ENCODE measurements around the gene ABAT.

The ABAT gene

DNA sequence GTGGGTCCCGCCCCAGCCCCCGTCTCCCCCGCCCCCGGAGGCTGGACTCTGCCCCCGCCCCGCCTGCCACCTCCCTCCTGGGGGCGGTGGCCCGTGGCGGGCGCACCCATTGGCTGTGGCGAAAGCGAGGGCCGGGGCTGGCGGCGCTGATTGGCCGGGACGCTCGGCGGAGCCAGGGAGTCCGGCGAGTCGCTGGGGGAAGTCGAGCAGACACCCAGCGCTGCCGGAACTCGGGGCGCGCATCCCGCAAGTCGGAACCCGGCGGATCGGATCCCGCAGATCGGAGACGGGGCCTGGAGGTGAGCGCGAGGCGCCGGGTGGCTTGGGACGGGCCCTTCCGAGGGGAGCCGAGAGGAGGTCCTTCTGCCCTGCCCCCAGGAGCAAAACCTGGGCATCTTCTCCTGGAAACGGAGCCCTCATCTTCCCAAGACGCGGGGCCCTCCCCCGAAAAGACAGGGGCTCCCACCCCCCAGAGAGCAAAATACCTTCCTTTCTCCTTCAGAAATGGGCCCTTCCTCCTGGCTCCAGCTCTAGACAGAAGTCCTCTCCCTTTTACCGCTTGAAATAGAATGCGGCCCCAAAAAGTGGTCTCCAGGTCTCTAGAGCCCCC is at the start of gene ABAT:
Gene ABAT, plus strand, starts transcription at position 205 of the 610 bp plus-strand sequence. CDS start 61,123 bp downstream, outside the sequence.
- DNase-seq (ENCODE audit: low spot score) = peak; percentile 91

DNA sequence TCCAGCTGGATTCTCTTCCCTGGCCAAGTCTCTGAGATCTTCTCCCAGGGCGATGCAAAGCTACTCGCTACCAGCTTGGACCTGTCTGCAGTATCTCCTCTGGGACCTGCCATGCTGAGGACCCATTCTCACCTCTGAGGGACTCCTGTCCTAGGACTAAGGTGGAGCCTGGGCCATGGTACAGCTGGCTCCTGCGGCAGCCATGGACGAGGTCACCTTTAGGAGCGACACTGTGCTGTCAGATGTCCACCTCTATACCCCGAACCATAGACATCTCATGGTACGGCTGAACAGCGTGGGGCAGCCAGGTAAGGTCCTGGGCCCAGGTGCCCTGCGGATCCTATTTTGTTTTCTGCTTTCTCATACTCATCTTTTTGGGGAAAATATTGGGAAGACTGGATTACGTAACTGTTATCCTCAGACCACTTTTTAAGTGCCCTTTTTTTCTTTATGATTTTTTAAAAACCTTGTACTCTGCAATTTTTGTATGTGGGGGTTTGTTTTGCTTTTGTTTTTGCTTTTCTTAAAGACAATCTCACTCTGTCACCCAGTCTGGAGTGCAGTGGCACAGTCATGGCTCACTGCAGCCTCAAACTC is 48.8 kb upstream of the ABAT start:
- DNase-seq (ENCODE audit: low spot score) = no peak

DNA sequence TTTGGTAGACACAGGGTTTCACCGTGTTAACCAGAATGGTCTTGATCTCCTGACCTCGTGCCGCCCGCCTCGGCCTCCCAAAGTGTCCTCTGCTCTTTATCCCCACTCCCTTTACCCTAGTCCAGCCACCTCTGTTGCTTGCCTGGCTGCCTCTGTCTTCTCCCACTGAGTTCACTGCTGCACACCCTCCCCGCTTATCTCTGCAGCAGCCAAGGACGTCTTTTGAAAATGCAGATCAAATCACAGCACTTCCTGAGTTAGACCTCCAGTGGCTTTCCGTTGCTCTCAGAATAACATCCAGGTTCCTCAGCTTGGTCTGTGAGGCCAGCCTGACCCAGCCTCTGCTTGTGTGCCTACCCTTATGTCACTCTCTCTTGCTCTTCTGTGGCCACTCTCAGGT is 47.5 kb upstream of the ABAT start:
- no peak for DNase-seq (ENCODE audit: low spot score)

DNA sequence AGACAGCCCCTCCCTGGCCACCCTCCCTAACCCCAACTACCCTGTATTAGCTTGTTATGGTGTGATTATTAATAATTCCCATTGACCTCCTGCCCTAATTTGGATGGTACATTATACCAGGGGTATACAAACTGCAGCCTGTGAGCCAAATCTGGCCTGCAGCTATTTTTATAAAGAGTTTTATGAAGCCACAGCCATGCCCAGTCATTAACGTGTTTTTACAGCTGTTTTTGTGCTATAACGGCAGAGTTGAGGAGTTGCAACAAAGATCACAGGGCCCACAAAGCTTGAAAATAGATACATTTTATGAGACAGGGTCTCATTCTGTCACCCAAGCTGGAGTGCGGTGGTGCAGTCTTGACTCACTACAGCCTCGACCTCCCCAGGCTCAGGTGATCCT is 47.0 kb upstream of the ABAT start:
- no peak for DNase-seq (ENCODE audit: low spot score)

DNA sequence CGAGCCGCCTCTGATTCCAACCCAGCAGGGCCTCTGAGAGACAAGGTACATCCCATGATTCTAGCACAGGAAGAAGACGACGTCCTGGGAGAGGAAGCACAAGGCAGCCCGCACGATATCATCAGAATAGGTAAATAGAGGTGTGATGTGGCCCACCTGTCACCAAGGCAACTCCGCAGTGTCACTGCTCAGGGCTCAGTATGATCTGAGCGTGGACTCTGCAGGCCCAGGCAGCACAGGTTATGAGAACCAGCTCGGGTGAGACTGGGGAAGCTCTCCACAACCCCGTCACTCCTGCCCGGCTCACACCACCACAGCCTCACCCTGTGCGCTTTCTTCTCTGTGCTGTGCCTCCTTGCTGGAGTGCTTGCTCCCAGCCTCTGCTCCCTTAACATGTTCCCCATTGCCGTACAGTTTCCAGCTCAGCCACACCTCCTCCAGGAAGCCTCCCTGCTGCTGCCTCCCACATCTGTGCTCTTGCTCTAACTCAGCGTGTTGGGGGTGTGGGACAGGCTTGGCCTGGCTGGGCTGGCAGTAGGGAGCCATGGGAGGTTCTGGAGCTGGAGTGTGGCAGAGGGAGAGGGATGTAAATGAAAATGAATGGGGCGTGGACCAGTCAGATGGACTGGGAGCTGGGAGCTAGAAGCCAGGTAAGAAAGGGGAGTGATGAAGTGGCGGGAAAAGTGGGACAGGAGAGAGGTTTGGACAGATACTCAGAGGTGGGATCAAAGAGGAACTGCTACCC is 45.3 kb upstream of the ABAT start:
- no peak for DNase-seq (ENCODE audit: low spot score)

DNA sequence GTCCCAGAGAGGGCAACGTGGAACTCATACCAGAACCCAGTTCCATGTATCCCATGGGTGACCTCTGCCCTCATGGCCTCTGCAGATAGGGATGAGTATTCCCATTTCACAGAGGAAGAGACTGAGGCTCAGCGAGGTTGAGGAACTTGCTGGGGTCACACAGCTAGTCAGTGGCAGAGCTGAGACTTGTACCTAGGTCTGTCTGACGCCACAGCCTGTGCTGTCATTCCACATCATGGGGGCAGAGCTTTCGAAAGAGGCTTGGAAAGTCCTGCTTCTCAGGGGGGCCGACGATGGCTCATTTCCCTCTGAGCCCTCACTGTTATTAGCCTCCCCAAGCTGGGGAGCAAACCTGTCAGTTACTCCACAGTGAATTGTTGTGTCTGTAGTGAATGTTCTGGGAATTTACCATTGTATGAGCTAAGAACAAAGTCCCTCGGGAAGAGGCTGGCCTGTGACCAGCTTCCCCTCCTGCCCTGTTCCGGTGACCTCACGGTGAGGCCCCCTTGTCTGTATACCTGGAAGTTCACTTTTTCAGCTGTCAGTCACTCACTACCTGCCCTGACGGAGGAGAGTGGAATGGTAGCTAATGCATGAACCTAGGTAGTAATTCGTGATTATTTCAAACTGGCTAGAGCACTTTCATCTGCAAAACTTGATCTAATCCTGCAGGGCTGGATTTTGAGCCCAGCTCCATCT is 44.0 kb upstream of the ABAT start:
- no peak for DNase-seq (ENCODE audit: low spot score)

DNA sequence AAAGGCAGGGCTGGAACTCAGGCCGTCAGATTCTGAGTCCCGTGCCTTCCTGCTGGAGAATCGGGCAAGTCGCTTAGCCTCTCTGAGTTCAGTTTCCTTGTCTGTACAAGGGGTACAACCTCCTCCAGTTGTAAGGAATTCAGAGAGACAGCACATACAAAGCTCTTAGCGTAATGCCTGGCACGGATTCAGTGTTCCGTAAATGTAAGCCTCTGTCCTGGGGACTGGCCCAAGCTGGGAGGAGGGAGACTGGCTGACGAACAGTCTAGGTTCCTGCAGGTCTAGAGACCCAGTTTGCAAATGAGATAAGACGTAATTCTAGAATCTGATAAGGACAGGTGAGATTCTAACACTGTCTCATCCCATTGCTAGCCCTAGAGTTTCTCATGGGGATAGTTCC is 43.0 kb upstream of the ABAT start:
- no peak for DNase-seq (ENCODE audit: low spot score)

DNA sequence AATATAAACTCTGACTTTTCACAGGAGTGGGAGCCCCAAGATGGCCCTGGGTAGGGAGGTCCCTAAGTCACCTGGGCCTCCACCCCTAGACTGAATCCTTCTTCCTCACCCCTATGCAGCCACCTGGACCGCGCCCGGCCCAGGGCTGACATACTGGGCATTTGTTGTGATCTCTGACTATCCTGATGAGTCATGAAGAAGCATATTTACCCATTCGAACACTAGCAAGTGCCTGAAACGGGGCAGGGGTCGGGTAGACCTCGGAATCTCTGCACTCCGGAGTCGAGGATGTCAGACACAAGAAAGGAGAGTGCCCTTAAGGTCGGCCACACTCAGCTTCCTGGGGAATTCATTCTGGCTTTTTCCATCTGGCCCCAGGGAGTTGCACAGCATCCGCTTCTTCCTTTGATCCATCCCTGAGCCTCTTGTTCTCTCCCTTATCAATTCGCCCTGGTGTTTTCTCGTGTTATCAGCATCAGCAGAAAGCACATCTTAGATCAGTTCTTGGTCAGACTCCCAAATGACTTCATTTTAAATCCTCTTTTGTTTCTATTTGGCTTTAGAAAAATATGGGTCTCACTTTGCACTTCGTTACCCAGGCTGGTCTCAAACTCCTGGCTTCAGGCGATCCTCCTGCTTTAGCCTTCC is 42.5 kb upstream of the ABAT start:
- DNase-seq (ENCODE audit: low spot score) = no peak

DNA sequence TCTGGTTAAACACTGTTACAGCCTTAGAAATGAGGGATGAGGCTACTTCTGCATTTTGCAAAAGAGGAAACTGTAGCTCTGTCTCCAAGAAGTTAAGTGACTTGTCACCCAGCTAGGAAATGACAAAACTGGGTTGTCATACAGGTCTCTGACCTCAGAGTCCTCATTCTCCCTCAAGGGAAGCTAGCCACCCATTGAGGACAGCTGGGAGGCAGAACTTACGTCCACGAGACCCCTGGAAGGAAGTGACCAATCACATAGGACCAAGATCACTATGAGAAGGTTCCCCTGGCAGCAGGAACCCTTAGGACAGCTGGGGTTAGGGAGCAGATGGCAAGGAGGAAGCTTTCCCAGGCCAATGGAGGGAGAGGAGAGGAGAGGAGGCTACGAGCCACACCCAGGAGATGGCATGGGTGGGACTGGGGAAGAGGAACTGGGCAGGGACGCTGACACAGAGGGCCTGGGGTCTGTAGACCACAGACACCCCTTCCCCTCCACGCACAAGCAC is 41.7 kb upstream of the ABAT start:
- no peak for DNase-seq (ENCODE audit: low spot score)

DNA sequence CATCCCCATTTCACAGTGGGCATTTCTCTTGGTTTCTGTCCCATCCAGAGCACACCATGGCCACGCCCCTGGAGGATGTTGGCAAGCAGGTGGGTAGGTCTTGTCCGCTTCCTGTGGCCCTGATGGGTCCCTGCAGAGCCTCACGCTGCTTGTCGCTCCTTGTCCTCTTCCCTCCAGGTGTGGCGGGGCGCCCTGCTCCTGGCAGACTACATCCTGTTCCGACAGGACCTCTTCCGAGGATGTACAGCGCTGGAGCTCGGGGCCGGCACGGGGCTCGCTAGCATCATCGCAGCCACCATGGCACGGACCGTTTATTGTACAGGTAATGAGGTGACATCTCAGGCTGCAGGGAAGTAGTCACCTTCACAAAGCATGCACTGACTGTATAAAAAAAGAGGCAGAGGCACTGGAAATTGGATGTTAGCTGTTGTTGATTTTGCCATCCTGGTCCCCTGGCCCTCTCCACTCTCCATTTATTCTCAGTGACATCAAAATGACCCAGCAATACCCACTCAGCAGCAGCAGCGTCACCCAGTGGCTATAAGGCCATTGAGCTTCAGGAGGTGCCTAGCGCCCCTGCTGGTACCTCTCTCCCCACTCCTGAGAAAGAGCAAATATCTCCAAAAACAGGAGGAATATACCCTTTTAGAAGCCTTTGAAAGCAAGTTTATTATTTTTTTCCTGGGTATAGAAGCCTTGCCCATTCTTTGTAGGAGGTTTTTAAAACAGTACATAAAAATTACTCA is 39.3 kb upstream of the ABAT start:
- peak; percentile 29 for DNase-seq (ENCODE audit: low spot score)

DNA sequence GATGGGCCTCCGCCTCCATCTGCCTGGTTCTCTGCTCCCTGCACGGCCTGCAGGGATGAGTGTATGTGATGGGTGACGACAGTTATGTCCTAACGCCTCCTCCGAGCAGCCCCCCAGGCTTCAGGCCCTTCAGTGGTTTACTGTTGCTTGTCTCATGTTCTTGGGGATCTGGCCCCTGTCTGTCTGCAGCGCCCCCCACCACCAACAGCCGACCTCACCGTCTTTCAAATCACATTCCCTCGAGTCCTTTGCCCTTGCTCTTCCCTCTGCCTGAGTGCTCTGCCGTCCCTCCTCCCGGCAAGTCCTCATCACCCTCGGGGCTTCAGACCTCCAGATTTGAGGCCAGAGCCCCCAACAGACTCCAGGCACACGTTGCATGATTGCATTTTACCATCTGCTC is 34.7 kb upstream of the ABAT start:
- DNase-seq (ENCODE audit: low spot score) = no peak

DNA sequence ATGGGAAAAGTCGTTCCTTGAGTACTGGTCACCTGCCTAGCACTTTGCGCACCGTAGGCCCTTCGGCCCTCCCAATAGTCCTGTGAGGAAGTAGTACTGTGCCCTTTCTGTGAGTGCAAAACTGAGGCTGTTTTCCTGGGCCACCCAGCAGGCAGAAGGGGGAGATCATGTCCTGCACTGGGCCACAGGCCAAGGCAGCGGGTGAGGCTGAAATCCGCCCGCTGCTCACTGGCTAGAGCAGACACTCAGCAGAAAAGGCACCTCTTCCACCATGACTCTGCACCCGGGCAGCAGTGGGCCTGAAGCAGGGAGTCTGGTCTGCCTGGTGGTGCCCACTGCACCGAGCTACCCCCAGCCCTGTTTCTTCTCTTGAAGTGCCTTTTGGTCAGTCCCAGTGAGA is 32.7 kb upstream of the ABAT start:
- no peak for DNase-seq (ENCODE audit: low spot score)

DNA sequence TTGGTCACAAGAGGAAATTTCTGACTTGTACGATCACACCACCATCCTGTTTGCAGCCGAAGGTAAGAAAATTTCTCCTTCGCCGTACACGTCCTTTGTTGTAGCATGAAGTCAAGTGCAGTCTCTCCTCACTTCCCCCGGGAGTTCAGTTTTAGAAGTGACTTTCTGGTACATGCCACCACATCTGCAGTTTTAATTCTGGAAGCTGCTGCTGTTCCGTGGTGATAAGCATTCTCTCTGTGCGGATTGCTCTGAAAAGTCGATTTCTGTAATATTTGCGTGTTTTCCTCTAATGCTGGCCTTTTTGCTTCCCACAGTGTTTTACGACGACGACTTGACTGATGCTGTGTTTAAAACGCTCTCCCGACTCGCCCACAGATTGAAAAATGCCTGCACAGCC is 32.3 kb upstream of the ABAT start:
- no peak for DNase-seq (ENCODE audit: low spot score)

DNA sequence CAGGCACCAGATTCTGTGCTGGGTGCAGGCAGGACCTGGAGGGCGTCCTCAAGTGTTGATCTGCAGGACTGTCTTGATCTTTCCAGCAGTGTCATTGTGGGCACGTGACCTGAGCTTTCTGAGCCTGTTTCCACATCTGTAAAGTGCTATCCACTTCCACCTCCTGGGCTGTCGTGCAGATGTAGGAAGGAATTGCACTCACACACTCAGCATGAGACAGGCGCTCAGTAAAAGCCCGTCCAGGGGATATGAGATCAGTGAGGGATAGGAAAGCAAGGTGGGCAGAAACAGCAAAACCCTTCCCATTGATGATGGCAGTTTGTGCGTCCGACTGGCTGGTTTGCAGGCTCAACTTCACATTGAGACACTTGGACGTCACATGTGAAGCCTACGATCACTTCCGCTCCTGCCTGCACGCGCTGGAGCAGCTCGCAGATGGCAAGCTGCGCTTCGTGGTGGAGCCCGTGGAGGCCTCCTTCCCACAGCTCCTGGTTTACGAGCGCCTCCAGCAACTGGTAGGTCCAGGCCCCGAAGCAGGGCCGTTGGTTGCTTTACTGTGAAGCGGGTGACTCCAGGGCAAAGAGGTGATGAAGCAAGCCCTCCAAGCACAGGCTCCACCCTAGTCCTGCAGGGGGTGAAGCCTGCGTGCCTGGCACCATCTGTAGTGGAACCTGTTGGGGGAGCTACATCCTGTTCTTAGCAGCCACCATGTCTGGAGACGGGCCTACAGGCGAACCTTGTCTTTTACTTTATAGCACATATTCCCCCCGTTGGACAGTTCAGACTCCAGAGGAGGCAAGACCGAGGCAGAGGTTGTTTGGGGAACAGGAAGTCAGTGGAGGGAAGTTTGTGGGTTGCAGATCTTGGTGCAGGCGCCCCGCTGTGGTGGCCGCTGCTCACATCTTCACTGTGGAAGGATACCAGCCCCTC is 29.9 kb upstream of the ABAT start:
- no peak for DNase-seq (ENCODE audit: low spot score)

DNA sequence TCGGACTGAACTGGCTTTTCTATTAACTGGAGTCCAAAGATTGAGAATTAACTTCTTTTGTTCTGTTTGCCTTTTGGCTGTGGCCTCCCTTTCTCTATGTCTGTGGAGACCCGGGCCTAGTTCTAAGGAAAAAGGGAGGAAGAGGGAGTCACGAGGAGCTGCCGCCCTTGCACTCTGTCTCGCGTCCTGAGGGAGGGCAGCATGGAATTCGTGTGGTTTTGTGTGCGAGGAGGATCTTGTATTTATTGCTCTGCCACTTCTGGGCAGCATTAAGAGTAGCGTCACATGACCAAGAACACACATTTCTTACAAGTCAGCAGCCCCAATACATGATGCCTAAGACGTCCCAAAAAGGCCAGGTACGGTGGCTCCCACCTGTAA is 29.3 kb upstream of the ABAT start:
- no peak for DNase-seq (ENCODE audit: low spot score)

DNA sequence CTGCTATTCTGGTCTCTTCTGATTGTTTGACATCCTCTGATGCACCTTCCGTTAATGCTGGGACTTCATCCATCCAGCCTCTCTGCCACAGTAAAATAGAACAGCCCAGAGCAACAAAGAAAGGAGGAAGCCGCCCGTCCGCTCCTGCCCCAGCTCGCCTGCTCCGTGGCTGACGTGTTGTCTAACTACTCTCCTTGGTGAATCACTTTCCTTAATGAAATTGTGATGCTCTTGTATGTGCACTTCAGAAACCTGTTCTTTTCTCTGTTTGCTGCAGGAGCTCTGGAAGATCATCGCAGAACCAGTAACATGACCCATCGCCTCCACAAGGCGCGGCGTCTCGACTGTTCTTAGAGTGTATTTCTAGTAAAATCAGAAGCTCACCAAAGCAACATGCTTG is 28.6 kb upstream of the ABAT start:
- DNase-seq (ENCODE audit: low spot score) = no peak

DNA sequence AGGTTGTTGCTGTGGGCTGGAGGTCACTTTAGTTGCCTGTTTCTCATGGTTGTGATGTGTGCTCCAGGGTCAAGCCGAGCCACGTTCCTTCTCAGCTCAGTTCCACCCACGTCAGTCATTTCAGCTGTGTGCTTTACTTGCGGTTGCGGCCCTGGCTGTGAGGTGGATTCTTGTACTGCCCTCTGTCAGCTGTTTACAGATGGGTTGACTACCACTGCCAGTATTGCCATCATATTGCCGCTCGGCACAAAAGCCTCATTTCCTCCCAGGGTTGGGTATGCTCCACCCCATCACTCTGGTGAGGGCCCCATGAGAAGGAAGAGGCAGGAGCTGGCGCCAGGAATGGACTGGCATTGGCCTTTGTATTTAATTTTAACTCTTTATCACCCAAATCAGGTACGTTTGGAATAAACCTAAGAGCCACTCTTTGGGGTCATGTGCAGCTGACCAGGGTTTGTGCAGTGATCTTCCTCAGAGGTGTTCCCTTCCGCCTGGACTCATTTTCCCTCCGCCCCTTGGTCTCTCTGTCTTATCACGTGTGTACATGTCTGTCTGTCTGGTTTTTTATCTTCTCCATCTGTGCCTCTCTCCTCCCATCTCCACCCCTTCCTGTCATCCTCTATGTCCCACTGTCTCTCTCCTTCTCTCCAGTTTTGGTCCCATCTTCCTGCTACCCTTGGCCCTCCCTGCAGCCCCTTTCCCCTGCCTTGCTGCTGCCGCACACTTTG is 27.9 kb upstream of the ABAT start:
- no peak for DNase-seq (ENCODE audit: low spot score)

DNA sequence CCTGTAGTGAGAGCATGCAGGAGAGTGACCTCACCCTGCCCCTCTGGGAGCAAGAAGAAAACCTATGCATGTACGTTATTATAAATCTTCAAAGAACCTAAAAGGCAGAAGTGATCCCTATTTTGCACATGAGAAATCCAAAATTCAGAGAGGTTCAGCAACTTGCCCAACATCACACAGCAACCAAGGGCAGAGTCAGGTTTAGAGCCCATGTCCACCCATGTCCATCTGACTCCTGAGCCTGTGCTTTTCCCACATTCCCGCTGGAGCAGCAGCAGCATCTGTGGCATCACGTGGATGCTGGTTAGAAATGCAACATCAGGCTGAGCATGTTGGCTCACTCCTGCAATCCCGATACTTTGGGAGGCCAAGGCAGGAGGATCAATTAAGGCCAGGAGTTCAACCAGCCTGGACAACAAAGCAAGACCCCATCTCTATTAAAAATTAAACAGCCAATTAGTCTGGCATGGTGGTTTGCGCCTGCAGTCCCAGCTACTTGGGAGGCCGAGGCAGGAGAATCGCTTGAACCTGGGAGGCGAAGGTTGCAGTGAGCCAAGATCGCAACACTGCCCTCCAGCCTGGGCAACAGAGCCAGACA is 26.6 kb upstream of the ABAT start:
- DNase-seq (ENCODE audit: low spot score) = no peak

DNA sequence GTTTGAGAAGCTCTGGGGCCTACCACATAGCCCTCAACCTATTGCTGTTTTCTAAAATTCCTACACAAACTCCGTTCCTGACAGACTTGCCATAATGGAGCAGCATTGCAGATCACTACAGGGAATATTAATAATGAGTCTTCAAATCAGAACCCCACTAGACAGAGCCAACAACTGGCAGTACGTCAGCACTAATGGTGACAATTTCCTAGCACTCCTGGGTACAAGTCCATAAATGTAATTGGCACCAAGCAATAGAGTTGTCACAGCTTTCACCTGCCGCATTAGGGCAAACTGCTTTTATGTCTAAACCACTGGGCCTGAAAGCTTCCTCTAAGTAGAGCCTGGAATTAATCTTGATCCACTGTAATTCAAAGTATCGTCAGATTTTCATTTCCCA is 25.5 kb upstream of the ABAT start:
- DNase-seq (ENCODE audit: low spot score) = no peak
